SK-N-SH treated with all-trans-retinoic acid at 6 μM for 48 hours (cell line): ENCODE results near the gene PPP1R3C.

ENCODE experiments used
- ARNTL ChIP-seq: fragments of 450-650 bp; formaldehyde crosslinking; IDR thresholded peaks from 2 replicates; pipeline ENCODE4 v1.5.0; 2020; ENCODE audit warnings: low read depth, mild to moderate bottlenecking, moderate library complexity, borderline replicate concordance
- GLIS3 ChIP-seq: fragments of 250-450 bp; sonication (Bioruptor Pico); IDR thresholded peaks from 2 replicates; pipeline ENCODE4 v1.5.0; 2020; ENCODE audit warnings: mild to moderate bottlenecking, moderate library complexity
- RARB ChIP-seq: fragments of 250-450 bp; sonication (Bioruptor Pico); IDR thresholded peaks from 2 replicates; pipeline ENCODE4 v1.8.0; 2021; ENCODE audit warnings: mild to moderate bottlenecking, moderate library complexity
- TCF4 ChIP-seq: fragments of 250-450 bp; sonication (Bioruptor Pico); IDR thresholded peaks from 2 replicates; pipeline ENCODE4 v1.8.0; 2021; ENCODE audit warnings: mild to moderate bottlenecking, moderate library complexity, borderline replicate concordance
- TF ChIP-seq, protein P1 (sequence below): fragments of 250-450 bp; sonication (Bioruptor Pico); IDR thresholded peaks from 2 replicates; pipeline ENCODE4 v1.5.1; 2021; ENCODE audit warnings: mild to moderate bottlenecking, moderate library complexity

DNA sequence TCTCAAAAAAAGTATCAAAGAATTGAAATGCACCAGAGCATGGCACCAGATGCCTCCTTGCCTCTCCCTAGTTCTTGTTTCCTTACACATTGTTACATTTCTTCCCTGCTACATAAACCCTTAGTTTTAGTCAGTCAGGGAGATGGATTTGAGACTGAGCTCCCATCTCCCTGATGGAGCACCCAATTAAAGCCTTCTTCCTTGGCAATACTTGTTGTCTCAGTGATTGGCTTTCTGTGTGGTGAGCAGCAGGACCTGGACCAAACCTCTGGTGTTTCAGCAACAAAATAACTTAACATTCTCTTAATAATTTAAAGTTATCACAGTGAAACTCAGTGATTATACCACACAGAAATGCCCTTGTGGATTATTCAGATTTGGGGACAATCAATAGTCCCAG, 26.9 kb downstream of the PPP1R3C start:
- TF ChIP-seq ARNTL (CRISPR knock-in tag) (no peak), RARB (CRISPR knock-in tag) (no peak), TCF4 (CRISPR knock-in tag) (no peak), GLIS3 (CRISPR knock-in tag) (no peak)
- TF ChIP-seq, protein P1, sequence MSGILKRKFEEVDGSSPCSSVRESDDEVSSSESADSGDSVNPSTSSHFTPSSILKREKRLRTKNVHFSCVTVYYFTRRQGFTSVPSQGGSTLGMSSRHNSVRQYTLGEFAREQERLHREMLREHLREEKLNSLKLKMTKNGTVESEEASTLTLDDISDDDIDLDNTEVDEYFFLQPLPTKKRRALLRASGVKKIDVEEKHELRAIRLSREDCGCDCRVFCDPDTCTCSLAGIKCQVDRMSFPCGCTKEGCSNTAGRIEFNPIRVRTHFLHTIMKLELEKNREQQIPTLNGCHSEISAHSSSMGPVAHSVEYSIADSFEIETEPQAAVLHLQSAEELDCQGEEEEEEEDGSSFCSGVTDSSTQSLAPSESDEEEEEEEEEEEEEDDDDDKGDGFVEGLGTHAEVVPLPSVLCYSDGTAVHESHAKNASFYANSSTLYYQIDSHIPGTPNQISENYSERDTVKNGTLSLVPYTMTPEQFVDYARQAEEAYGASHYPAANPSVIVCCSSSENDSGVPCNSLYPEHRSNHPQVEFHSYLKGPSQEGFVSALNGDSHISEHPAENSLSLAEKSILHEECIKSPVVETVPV (CRISPR knock-in tag): no peak
